NCI-H1417 (cell line): ENCODE results near the gene TMOD4.
A peak's percentile ranks its signal among the peaks of the same experiment; 100 is the strongest.

Experiments
- DNase-seq, 3 experiments: peaks; one replicate each; lab custom pipeline; 2025; lab: John Stamatoyannopoulos, UW

Gene TMOD4

DNA sequence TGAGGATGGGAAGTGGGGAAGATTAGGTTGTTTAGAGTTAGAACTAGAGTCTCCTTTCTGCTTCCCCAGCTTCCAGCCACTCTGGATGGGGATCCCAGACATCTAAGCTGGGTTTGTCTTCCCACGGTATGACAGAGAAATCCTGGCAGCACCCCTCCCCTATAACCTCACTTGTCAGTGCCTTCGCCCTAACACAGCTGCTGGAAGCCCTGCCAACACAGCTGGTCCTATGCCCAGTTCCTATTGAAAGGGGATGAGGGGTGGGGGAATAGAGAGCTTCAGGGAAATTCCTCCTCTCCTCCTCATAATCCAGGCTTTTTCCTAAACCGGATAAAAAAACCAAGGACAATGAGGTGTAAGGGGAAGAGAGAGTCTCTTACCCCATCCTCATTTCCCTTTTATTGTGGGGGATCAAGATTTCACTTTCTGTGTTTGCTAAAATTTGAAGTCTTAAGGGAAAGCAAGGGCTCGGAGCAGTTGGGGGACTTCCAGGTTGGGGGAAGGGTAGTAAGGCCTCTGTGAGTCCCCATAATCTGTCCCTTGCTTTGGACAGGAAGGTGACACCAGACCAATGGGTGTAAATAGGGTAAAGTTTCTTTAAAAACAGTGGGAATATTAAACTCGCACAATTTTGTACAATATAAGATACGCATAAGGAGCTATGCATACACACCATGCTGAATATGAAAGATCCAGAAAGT is 590 bp downstream of the TMOD4 start:
- DNase-seq = no peak

GRCh38 chr1:151171190-151171589 is 4.6 kb downstream of the TMOD4 start:
- no peak for DNase-seq

- no peak for DNase-seq
Observed at GRCh38 chr1:151167116-151167515, 8.7 kb downstream of the TMOD4 start.

DNA sequence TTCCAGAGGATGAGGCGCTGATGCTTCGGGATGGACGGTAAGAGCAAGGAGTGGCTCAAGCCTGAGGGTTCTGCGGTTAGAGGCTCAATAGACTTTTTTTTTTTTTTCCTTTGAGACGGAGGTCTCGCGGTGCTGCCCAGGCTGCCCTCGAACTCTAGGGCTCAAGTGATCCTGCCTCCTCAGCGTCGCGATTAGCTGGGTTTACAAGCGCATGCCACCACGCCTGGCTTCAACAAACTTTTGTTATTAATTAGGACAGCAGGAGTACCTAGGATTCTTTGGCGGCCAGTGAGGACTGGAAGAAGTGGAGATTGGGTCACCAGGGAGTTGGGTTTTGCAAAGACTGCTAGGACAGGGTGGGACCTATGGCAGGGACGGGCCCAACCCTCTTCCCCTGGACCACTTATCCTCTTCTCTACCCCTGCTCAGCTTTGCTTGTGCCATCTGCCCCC is 9.2 kb downstream of the TMOD4 start:
- DNase-seq = peak in 1 of 3 experiments; percentile 67

- peak; percentile 98 to 100 (median 99) for DNase-seq
Observed at GRCh38 chr1:151165738-151166504, 9.9 kb downstream of the TMOD4 start, which contains the start of the genes LYSMD1 and SCNM1. Gene LYSMD1 (minus strand): TSS chr1:151165902. CDS start chr1:151165258, 644 bp downstream. Gene SCNM1 (plus strand): TSS chr1:151166144. CDS start chr1:151166153, 9 bp downstream.

GRCh38 chr1:151165281-151165737 is 10.5 kb downstream of the TMOD4 start:
- peak in 1 of 3 experiments; percentile 71 for DNase-seq

DNA sequence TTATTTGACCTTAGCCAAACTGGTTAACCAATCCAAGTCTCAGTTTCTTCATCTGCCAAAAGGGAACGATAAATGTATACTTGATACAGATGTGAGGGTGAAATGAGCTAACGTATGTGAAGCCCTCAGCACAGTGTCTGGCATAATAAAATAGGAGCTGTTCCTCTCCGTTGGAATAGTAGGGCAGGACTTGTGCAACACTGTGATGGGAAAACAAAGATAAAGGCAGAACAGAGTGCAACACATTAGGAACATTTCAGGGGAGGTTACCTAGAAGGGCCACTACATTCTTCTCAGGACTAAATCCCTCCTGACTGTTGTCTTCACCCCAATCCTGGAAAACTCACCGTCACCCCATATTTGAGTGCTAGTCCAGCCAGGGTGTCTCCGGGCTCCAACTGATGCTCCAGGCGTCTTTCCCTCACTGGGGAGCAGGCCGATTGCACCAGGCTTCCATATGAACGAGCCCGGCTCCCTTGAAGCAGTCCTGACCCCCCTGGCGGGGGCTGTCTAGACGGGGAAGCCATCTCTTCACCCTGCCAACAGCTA is 11.0 kb downstream of the TMOD4 start:
- no peak for DNase-seq

GRCh38 chr1:151159373-151159772 is 16.4 kb downstream of the TMOD4 start:
- no peak for DNase-seq

- DNase-seq = no peak
Observed at GRCh38 chr1:151158751-151159251, 17.0 kb downstream of the TMOD4 start.

- no peak for DNase-seq
Observed at GRCh38 chr1:151158326-151158725, 17.5 kb downstream of the TMOD4 start.

- DNase-seq = no peak
Observed at GRCh38 chr1:151157067-151157531, 18.7 kb downstream of the TMOD4 start.

GRCh38 chr1:151156515-151156819 is 19.3 kb downstream of the TMOD4 start, which contains the start of gene TNFAIP8L2:
Gene TNFAIP8L2 (plus strand): TSS chr1:151156649. CDS start chr1:151158698, 2,049 bp downstream.
- no peak for DNase-seq

DNA sequence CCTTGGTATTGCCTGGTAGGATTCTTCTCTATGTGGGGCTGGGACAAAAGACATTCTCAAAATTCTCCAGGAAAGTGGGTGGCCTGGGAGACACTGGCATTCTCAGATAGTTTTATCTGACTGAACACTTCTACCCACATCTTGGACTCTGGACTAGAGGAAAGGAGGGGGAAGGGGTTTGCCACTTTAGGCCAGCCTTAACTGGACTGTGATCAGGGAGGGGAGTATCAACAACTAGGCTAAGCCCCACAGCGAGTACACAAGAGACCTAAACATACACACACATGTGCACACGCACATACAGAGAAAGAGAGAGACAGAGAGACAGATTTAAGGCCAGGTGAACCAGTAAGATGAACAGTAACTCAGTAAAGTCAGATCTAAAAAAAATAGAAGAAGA is 28.1 kb downstream of the TMOD4 start:
- DNase-seq = no peak

GRCh38 chr1:151147132-151147503 is 28.7 kb downstream of the TMOD4 start:
- no peak for DNase-seq

- DNase-seq = peak; percentile 94 to 99 (median 95)
Observed at GRCh38 chr1:151146412-151147131, 29.2 kb downstream of the TMOD4 start, which contains the start of gene SEMA6C. Gene SEMA6C (minus strand): TSS chr1:151146631. CDS start chr1:151142621, 4,010 bp downstream.

DNA sequence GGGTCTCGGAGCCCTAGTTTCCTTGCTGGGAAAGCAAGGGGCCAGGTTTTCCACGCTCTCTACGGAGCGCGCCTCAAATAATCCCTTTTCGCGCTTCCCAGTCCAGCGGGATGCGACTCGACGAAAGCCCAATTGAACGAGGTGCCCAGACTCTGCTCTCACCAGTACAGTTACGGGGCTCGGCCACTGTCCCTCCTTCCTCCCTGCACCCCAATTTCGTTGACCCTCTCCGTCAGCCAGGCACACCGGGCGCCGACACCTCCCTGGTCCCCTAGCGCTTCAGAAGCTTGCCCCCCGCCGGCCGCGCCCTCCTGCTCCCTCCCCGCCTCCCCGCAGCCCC is 29.7 kb downstream of the TMOD4 start:
- DNase-seq = peak in 2 of 3 experiments; percentile 62 to 64

GRCh38 chr1:151145304-151146071 is 30.3 kb downstream of the TMOD4 start:
- DNase-seq = peak in 2 of 3 experiments; percentile 36 to 64

GRCh38 chr1:151144474-151145303 is 31.1 kb downstream of the TMOD4 start:
- peak in 1 of 3 experiments; percentile 25 for DNase-seq

DNA sequence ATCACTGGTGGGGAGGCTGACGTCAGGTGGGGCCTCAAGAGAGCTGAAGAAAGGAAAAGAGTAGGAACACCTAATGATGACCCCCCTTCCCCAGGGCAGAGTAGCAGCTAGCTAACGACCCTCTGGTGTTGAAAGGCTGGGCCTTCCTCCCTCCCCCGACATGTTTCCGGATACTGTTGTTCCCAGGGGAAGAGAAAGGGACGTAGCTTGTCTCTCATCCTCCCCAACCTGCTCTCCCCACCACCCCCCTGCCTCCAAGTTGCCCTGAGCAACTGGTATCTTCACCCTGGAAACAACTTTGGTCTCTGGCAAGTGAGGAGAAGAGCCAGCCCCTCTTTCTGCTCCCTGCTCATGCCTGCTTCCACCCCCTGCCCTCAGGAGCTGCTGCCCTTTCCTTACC is 31.8 kb downstream of the TMOD4 start:
- peak in 1 of 3 experiments; percentile 13 for DNase-seq

GRCh38 chr1:151143057-151143435 is 32.7 kb downstream of the TMOD4 start:
- no peak for DNase-seq
